Measurements from ENCODE around the gene SSX7. TPM values are rescaled to one million over a fixed set of nuclear protein-coding genes. Genes with fewer than 3 reads are reported as not detected.
A peak's percentile ranks its signal among the peaks of the same experiment; 100 is the strongest.
"Not testable (repeated sequence)": the region's sequence is repeated elsewhere in the genome, so short reads cannot be mapped to it uniquely, and the experiment has no call there.

The SSX7 gene
- polyA plus RNA-seq: not detected
- long read RNA-seq, donor 1: 0 reads
- long read RNA-seq, donor 2: 0 reads
- long read RNA-seq, donor 3: 0 reads
- long read RNA-seq, donor 4: 0 reads
- long read RNA-seq, donor 5: 0 reads
- long read RNA-seq, donor 6: 0 reads
- long read RNA-seq, donor 7: 0 reads
- long read RNA-seq, donor 8: 0 reads
- long read RNA-seq, donor 9: 0 reads
- long read RNA-seq, donor 10: 0 reads

GRCh38 chrX:52654800-52655199, at the start of gene SSX7:
TSS of gene SSX7 (minus strand) at chrX:52654900. CDS start at chrX:52653472, 1,428 bp downstream.
- not testable (repeated sequence) for H3K4me3 ChIP-seq (ENCODE audit: low read depth in 1 of 3, low read length in 3 of 3); H3K4me1 ChIP-seq (ENCODE audit: control insufficient read depth in 3 of 3, insufficient read depth in 2 of 3, low read depth in 1 of 3, low read length in 2 of 3); FAIRE-seq; H3K27ac ChIP-seq (ENCODE audit: low read depth in 1 of 3, low read length in 2 of 3); H3K9me3 ChIP-seq (ENCODE audit: control insufficient read depth in 2 of 2, insufficient read depth in 1 of 2, low read depth in 1 of 2, low read length in 1 of 2); H3K36me3 ChIP-seq (ENCODE audit: control insufficient read depth in 3 of 3, insufficient read depth in 2 of 3, low read depth in 1 of 3, low read length in 3 of 3); DNase-seq; H3K27me3 ChIP-seq (ENCODE audit: control insufficient read depth in 3 of 3, insufficient read depth in 3 of 3, low read length in 3 of 3)
- 86 to 91% (median 87%) methylated on average over 9 of the region's 9 CpGs for WGBS, 3 donors

GRCh38 chrX:52692034-52692433, 37.3 kb upstream of the SSX7 start:
- FAIRE-seq; DNase-seq; H3K27ac ChIP-seq (ENCODE audit: low read depth in 1 of 3, low read length in 2 of 3); H3K4me3 ChIP-seq (ENCODE audit: low read depth in 1 of 3, low read length in 3 of 3); H3K36me3 ChIP-seq (ENCODE audit: control insufficient read depth in 3 of 3, insufficient read depth in 2 of 3, low read depth in 1 of 3, low read length in 3 of 3); H3K9me3 ChIP-seq (ENCODE audit: control insufficient read depth in 2 of 2, insufficient read depth in 1 of 2, low read depth in 1 of 2, low read length in 1 of 2); H3K4me1 ChIP-seq (ENCODE audit: control insufficient read depth in 3 of 3, insufficient read depth in 2 of 3, low read depth in 1 of 3, low read length in 2 of 3); H3K27me3 ChIP-seq (ENCODE audit: control insufficient read depth in 3 of 3, insufficient read depth in 3 of 3, low read length in 3 of 3): not testable (repeated sequence)
- 69% methylated on average over 1 of the region's 4 CpGs; no CpG with 5 or more reads in 2 of the 3 donors for WGBS, 3 donors

GRCh38 chrX:52662218-52662617, 7.5 kb upstream of the SSX7 start:
- not testable (repeated sequence) for H3K36me3 ChIP-seq (ENCODE audit: control insufficient read depth in 3 of 3, insufficient read depth in 2 of 3, low read depth in 1 of 3, low read length in 3 of 3); H3K27ac ChIP-seq (ENCODE audit: low read depth in 1 of 3, low read length in 2 of 3); DNase-seq; H3K4me3 ChIP-seq (ENCODE audit: low read depth in 1 of 3, low read length in 3 of 3); H3K4me1 ChIP-seq (ENCODE audit: control insufficient read depth in 3 of 3, insufficient read depth in 2 of 3, low read depth in 1 of 3, low read length in 2 of 3); H3K9me3 ChIP-seq (ENCODE audit: control insufficient read depth in 2 of 2, insufficient read depth in 1 of 2, low read depth in 1 of 2, low read length in 1 of 2); FAIRE-seq; H3K27me3 ChIP-seq (ENCODE audit: control insufficient read depth in 3 of 3, insufficient read depth in 3 of 3, low read length in 3 of 3)
- 79 to 96% (median 92%) methylated on average over 2 of the region's 2 CpGs for WGBS, 3 donors

- not testable (repeated sequence) for H3K4me1 ChIP-seq (ENCODE audit: control insufficient read depth in 3 of 3, insufficient read depth in 2 of 3, low read depth in 1 of 3, low read length in 2 of 3); H3K27me3 ChIP-seq (ENCODE audit: control insufficient read depth in 3 of 3, insufficient read depth in 3 of 3, low read length in 3 of 3); H3K27ac ChIP-seq (ENCODE audit: low read depth in 1 of 3, low read length in 2 of 3); H3K36me3 ChIP-seq (ENCODE audit: control insufficient read depth in 3 of 3, insufficient read depth in 2 of 3, low read depth in 1 of 3, low read length in 3 of 3); FAIRE-seq; H3K9me3 ChIP-seq (ENCODE audit: control insufficient read depth in 2 of 2, insufficient read depth in 1 of 2, low read depth in 1 of 2, low read length in 1 of 2); H3K4me3 ChIP-seq (ENCODE audit: low read depth in 1 of 3, low read length in 3 of 3); DNase-seq
- WGBS, 3 donors: 88 to 91% (median 89%) methylated on average over 7 to 8 of the region's 8 CpGs
These were observed 775 bp upstream of the SSX7 start for GRCh38 chrX:52655475-52655874.

- H3K4me1 ChIP-seq (ENCODE audit: control insufficient read depth in 3 of 3, insufficient read depth in 2 of 3, low read depth in 1 of 3, low read length in 2 of 3); DNase-seq; H3K36me3 ChIP-seq (ENCODE audit: control insufficient read depth in 3 of 3, insufficient read depth in 2 of 3, low read depth in 1 of 3, low read length in 3 of 3); FAIRE-seq; H3K4me3 ChIP-seq (ENCODE audit: low read depth in 1 of 3, low read length in 3 of 3); H3K27ac ChIP-seq (ENCODE audit: low read depth in 1 of 3, low read length in 2 of 3); H3K9me3 ChIP-seq (ENCODE audit: control insufficient read depth in 2 of 2, insufficient read depth in 1 of 2, low read depth in 1 of 2, low read length in 1 of 2); H3K27me3 ChIP-seq (ENCODE audit: control insufficient read depth in 3 of 3, insufficient read depth in 3 of 3, low read length in 3 of 3): not testable (repeated sequence)
- WGBS, 3 donors: 55 to 76% (median 71%) methylated on average over 3 of the region's 3 CpGs
These were observed 4.0 kb downstream of the SSX7 start for GRCh38 chrX:52650676-52651075.

GRCh38 chrX:52648956-52649355, 5.7 kb downstream of the SSX7 start:
- not testable (repeated sequence) for H3K9me3 ChIP-seq (ENCODE audit: control insufficient read depth in 2 of 2, insufficient read depth in 1 of 2, low read depth in 1 of 2, low read length in 1 of 2); H3K4me1 ChIP-seq (ENCODE audit: control insufficient read depth in 3 of 3, insufficient read depth in 2 of 3, low read depth in 1 of 3, low read length in 2 of 3); H3K36me3 ChIP-seq (ENCODE audit: control insufficient read depth in 3 of 3, insufficient read depth in 2 of 3, low read depth in 1 of 3, low read length in 3 of 3); DNase-seq; H3K27me3 ChIP-seq (ENCODE audit: control insufficient read depth in 3 of 3, insufficient read depth in 3 of 3, low read length in 3 of 3); FAIRE-seq; H3K4me3 ChIP-seq (ENCODE audit: low read depth in 1 of 3, low read length in 3 of 3); H3K27ac ChIP-seq (ENCODE audit: low read depth in 1 of 3, low read length in 2 of 3)
- WGBS, 3 donors: 79 to 93% (median 86%) methylated on average over 7 of the region's 7 CpGs

GRCh38 chrX:52628483-52628882, 26.2 kb downstream of the SSX7 start:
- H3K36me3 ChIP-seq (ENCODE audit: control insufficient read depth in 3 of 3, insufficient read depth in 2 of 3, low read depth in 1 of 3, low read length in 3 of 3); H3K27me3 ChIP-seq (ENCODE audit: control insufficient read depth in 3 of 3, insufficient read depth in 3 of 3, low read length in 3 of 3); H3K9me3 ChIP-seq (ENCODE audit: control insufficient read depth in 2 of 2, insufficient read depth in 1 of 2, low read depth in 1 of 2, low read length in 1 of 2); H3K4me1 ChIP-seq (ENCODE audit: control insufficient read depth in 3 of 3, insufficient read depth in 2 of 3, low read depth in 1 of 3, low read length in 2 of 3); H3K27ac ChIP-seq (ENCODE audit: low read depth in 1 of 3, low read length in 2 of 3); H3K4me3 ChIP-seq (ENCODE audit: low read depth in 1 of 3, low read length in 3 of 3): not testable (repeated sequence)
- WGBS, 3 donors: 16 to 44% (median 29%) methylated on average over 3 of the region's 3 CpGs
- peak in 1 of 2 donors; percentile 64 for DNase-seq
- FAIRE-seq: peak; percentile 96

GRCh38 chrX:52620661-52621060, 34.0 kb downstream of the SSX7 start:
- peak in 1 of 2 donors; percentile 23 for DNase-seq
- peak; percentile 95 for FAIRE-seq
- not testable (repeated sequence) for H3K4me1 ChIP-seq (ENCODE audit: control insufficient read depth in 3 of 3, insufficient read depth in 2 of 3, low read depth in 1 of 3, low read length in 2 of 3); H3K36me3 ChIP-seq (ENCODE audit: control insufficient read depth in 3 of 3, insufficient read depth in 2 of 3, low read depth in 1 of 3, low read length in 3 of 3); H3K27me3 ChIP-seq (ENCODE audit: control insufficient read depth in 3 of 3, insufficient read depth in 3 of 3, low read length in 3 of 3); H3K4me3 ChIP-seq (ENCODE audit: low read depth in 1 of 3, low read length in 3 of 3); H3K9me3 ChIP-seq (ENCODE audit: control insufficient read depth in 2 of 2, insufficient read depth in 1 of 2, low read depth in 1 of 2, low read length in 1 of 2); H3K27ac ChIP-seq (ENCODE audit: low read depth in 1 of 3, low read length in 2 of 3)
- WGBS, 3 donors: 27 to 37% (median 36%) methylated on average over 8 of the region's 8 CpGs

GRCh38 chrX:52608961-52609360, 45.7 kb downstream of the SSX7 start:
- Histone ChIP-seq H3K4me3 (ENCODE audit: low read depth in 1 of 3, low read length in 3 of 3) (no peak overlapping the region), H3K36me3 (ENCODE audit: control insufficient read depth in 3 of 3, insufficient read depth in 2 of 3, low read depth in 1 of 3, low read length in 3 of 3) (no peaks in the 10 kb centered on the region), H3K27me3 (ENCODE audit: control insufficient read depth in 3 of 3, insufficient read depth in 3 of 3, low read length in 3 of 3) (no peaks in the 10 kb centered on the region), H3K27ac (ENCODE audit: low read depth in 1 of 3, low read length in 2 of 3) (no peak overlapping the region), H3K4me1 (ENCODE audit: control insufficient read depth in 3 of 3, insufficient read depth in 2 of 3, low read depth in 1 of 3, low read length in 2 of 3) (no peaks in the 10 kb centered on the region), H3K9me3 (ENCODE audit: control insufficient read depth in 2 of 2, insufficient read depth in 1 of 2, low read depth in 1 of 2, low read length in 1 of 2) (no peaks in the 10 kb centered on the region)
- no peak for DNase-seq
- 67 to 88% (median 74%) methylated on average over 1 of the region's 1 CpG for WGBS, 3 donors
- FAIRE-seq: no peak
